Measurements from ENCODE around the gene OSBPL2.

The OSBPL2 gene

GRCh38 chr20:62285722-62286121, 47.4 kb downstream of the OSBPL2 start (continued):
- no peak for TF ChIP-seq PRDM2 (tag by site-specific recombination; IDR thresholded peaks at IDR 0.05; ENCODE audit: borderline replicate concordance)

DNA sequence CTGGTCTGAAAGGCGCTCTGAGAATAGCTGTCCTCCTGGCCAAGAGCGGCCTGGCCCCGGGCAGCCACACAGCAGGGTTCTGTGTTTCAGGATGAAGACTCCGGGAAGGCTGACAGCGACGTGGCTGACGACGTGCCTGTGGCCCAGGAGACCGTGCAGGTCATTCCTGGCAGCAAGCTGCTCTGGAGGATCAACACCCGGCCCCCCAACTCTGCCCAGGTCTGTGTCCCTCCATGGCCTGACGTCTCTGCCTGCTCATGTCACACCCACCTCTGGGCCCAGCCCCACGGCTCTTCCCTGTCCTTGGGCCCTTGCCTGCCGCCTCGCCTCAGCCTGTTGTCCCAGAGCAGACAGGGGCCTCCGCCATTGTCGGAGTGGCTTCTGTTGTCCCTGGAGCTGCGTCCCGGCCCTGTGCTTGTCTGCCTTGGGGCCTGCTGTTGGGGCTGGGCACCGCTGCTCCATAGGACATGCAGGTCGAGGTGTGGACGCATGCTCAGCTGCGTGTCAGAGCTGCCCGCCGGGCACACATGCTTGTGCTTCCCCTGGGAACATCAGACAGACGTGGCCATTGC, 48.3 kb downstream of the OSBPL2 start:
- no peaks in the 10 kb centered on the region for H3K9me3 ChIP-seq (ENCODE audit: control insufficient read depth, insufficient read depth, low read depth, low read length)
- H3K27ac ChIP-seq (ENCODE audit: extremely low read depth, low read depth, low read length) = no peak overlapping the region
- POLR2A ChIA-PET = no interaction called here
- no peak for TF ChIP-seq ZNF121 (tag by site-specific recombination; IDR thresholded peaks at IDR 0.05)
- no peak overlapping the region for H3K4me3 ChIP-seq (ENCODE audit: low read depth, low read length)
- H3K4me1 ChIP-seq (ENCODE audit: control insufficient read depth, insufficient read depth, low read length) = no peaks in the 10 kb centered on the region
- H3K36me3 ChIP-seq (ENCODE audit: control insufficient read depth in 2 of 2, insufficient read depth in 1 of 2, low read length in 2 of 2) = peaks cover 13 to 82% of the 10 kb centered on the region in 2 experiments; a peak in 2 of 3 replicates
- CTCF ChIA-PET = no interaction called here

DNA sequence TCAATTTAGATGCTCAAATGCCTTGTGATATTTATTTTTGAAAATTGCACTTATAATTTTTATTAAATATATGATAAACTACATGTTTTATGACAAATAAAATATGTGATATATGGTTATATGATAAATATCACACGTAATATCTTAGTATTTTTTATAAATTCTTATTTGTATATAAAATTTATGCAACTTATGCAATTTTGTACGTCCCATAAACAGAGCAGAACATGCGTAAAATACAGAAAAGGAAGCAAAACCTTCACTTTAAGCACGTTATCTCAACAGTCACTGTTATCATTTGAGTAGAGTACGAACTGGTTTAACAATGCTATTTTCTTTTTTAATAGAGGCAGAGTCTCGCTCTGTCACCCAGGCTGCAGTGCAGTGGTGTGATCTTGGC, 48.8 kb downstream of the OSBPL2 start:
- Histone ChIP-seq H3K27ac (ENCODE audit: extremely low read depth, low read depth, low read length) (no peak overlapping the region), H3K4me1 (ENCODE audit: control insufficient read depth, insufficient read depth, low read length) (no peaks in the 10 kb centered on the region), H3K36me3 (ENCODE audit: control insufficient read depth in 2 of 2, insufficient read depth in 1 of 2, low read length in 2 of 2) (peaks cover 9 to 82% of the 10 kb centered on the region in 2 experiments; a peak in 2 of 3 replicates), H3K4me3 (ENCODE audit: low read depth, low read length) (no peak overlapping the region), H3K9me3 (ENCODE audit: control insufficient read depth, insufficient read depth, low read depth, low read length) (no peaks in the 10 kb centered on the region)
- no peak for TF ChIP-seq ZNF623 (tag by site-specific recombination; IDR thresholded peaks at IDR 0.05)
- no peak for TF ChIP-seq ZNF521 (tag by site-specific recombination; IDR thresholded peaks at IDR 0.05)
- no peak for TF ChIP-seq ZNF248 (tag by site-specific recombination; IDR thresholded peaks at IDR 0.05)
- no peak for TF ChIP-seq ZNF654 (tag by site-specific recombination; IDR thresholded peaks at IDR 0.05; ENCODE audit: low read depth)
- no peak for TF ChIP-seq ZNF580 (tag by site-specific recombination; IDR thresholded peaks at IDR 0.05)
- TF ChIP-seq, protein P1, sequence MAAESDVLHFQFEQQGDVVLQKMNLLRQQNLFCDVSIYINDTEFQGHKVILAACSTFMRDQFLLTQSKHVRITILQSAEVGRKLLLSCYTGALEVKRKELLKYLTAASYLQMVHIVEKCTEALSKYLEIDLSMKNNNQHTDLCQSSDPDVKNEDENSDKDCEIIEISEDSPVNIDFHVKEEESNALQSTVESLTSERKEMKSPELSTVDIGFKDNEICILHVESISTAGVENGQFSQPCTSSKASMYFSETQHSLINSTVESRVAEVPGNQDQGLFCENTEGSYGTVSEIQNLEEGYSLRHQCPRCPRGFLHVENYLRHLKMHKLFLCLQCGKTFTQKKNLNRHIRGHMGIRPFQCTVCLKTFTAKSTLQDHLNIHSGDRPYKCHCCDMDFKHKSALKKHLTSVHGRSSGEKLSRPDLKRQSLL (tag by site-specific recombination; IDR thresholded peaks at IDR 0.05) = no peak
- ChIA-PET CTCF (no interaction called here), POLR2A (no interaction called here)

DNA sequence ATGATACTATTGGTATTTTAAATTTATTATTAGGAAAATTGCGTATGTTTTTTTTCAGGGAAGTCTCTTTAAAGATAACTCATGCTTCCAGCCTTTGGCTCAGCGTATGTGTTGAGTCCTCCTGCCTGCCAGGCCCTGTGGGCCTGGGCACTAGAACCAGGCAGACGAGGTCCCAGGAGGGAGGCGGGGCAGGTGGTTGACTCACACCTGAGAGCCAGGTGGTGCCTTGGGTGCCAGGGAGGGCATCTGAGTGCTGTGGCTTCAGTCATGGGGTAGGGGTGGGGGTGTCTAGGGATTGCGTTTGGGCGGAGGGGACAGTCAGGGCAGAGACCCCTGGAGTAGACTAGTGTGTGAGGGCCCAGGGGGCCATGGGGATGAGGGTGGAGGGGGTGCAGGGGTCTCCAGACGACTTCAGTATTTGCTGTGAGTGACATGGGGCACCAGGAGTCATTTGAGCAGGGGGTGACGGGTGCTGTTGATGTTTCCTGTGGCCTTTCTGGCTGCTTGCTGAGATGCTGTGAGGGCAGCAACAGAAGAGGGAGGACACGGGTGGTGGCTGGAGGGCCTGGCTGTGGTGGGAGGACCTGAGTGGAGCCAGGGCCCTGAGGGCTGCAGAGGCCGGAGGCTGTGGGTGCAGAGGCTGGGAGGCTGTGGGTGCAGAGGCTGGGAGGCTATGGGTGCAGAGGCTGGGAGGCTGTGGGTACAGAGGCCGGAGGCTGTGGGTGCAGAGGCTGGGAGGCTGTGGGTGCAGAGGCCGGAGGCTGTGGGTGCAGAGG, 49.6 kb downstream of the OSBPL2 start:
- Histone ChIP-seq H3K4me3 (ENCODE audit: low read depth, low read length) (no peak overlapping the region), H3K4me1 (ENCODE audit: control insufficient read depth, insufficient read depth, low read length) (no peaks in the 10 kb centered on the region), H3K36me3 (ENCODE audit: control insufficient read depth in 2 of 2, insufficient read depth in 1 of 2, low read length in 2 of 2) (peaks cover 9 to 76% of the 10 kb centered on the region in 2 experiments; a peak in 2 of 3 replicates), H3K27ac (ENCODE audit: extremely low read depth, low read depth, low read length) (no peak overlapping the region), H3K9me3 (ENCODE audit: control insufficient read depth, insufficient read depth, low read depth, low read length) (no peaks in the 10 kb centered on the region)
- TF ChIP-seq PRDM6 (tag by site-specific recombination; IDR thresholded peaks at IDR 0.05) (no peak), EGR2 (tag by site-specific recombination; IDR thresholded peaks at IDR 0.05; ENCODE audit: low read depth) (peak; percentile 37; the same call in 1 of the 2 replicates), ZFHX2 (tag by site-specific recombination; conservative IDR thresholded peaks at IDR 0.05) (0 out of 2 replicates have a peak, but pooled peaks have one; percentile 11)
- CTCF ChIA-PET = no interaction called here
- POLR2A ChIA-PET = no interaction called here

Measured in HEK293 (cell line).